GM19463 (cell line): ENCODE results near the gene DLX4.
A peak's percentile ranks its signal among the peaks of the same experiment; 100 is the strongest.

Experiments used
- ATAC-seq: cut with Tn5 transposase; IDR thresholded peaks from one replicate; pipeline ENCODE4 v1.9.1; 2021; ENCODE audit warnings: mild to moderate bottlenecking, moderate library complexity; ENCODE audit not compliant: unreplicated experiment

The DLX4 gene

GRCh38 chr17:49967621-49968404 lies 1.2 kb upstream of the DLX4 start:
- ATAC-seq, result no peak

- ATAC-seq, result peak; percentile 50
Observed at GRCh38 chr17:49968405-49969133, 421 bp upstream of the DLX4 start.

- no peak for ATAC-seq
Observed at GRCh38 chr17:49969795-49970389, 902 bp downstream of the DLX4 start.

GRCh38 chr17:49970498-49970897 lies 1.5 kb downstream of the DLX4 start:
- no peak for ATAC-seq

- no peak for ATAC-seq
Observed at GRCh38 chr17:49971199-49971847, 2.3 kb downstream of the DLX4 start.

- ATAC-seq, result no peak
Observed at GRCh38 chr17:49971848-49972485, 3.0 kb downstream of the DLX4 start.

GRCh38 chr17:49972486-49973270 lies 3.7 kb downstream of the DLX4 start:
- no peak for ATAC-seq

GRCh38 chr17:49973271-49973615 lies 4.3 kb downstream of the DLX4 start:
- no peak for ATAC-seq

GRCh38 chr17:49975531-49975930 lies 6.5 kb downstream of the DLX4 start:
- ATAC-seq, result no peak

- ATAC-seq, result no peak
Observed at GRCh38 chr17:49976163-49976827, 7.3 kb downstream of the DLX4 start.

GRCh38 chr17:49976828-49977202 lies 7.8 kb downstream of the DLX4 start:
- no peak for ATAC-seq

- no peak for ATAC-seq
Observed at GRCh38 chr17:49977463-49978389, 8.7 kb downstream of the DLX4 start.

GRCh38 chr17:49978501-49978900 lies 9.5 kb downstream of the DLX4 start:
- no peak for ATAC-seq

GRCh38 chr17:49979748-49980479 lies 10.9 kb downstream of the DLX4 start:
- no peak for ATAC-seq

GRCh38 chr17:49980703-49981197 lies 11.8 kb downstream of the DLX4 start:
- no peak for ATAC-seq

- no peak for ATAC-seq
Observed at GRCh38 chr17:49984283-49984682, 15.3 kb downstream of the DLX4 start.

- ATAC-seq, result no peak
Observed at GRCh38 chr17:49984776-49985175, 15.8 kb downstream of the DLX4 start.
